C4-2B (cell line): ENCODE results near the gene CHTOP.
"Not testable (repeated sequence)": the region's sequence is repeated elsewhere in the genome, so short reads cannot be mapped to it uniquely, and the experiment has no call there.

ENCODE experiments used
- H3K27ac ChIP-seq: fragments of 450-650 bp; 2 replicates; pipeline ENCODE4 v1.5.1; 2017
- ZFX ChIP-seq: fragments of 450-650 bp; IDR thresholded peaks from 2 replicates; pipeline ENCODE4 v1.6.1; 2017
- TF ChIP-seq, protein P1 (sequence below): fragments of 450-650 bp; conservative IDR thresholded peaks from 2 replicates; pipeline ENCODE4 v1.5.1; 2017; ENCODE audit warnings: mild to moderate bottlenecking

The CHTOP gene

DNA sequence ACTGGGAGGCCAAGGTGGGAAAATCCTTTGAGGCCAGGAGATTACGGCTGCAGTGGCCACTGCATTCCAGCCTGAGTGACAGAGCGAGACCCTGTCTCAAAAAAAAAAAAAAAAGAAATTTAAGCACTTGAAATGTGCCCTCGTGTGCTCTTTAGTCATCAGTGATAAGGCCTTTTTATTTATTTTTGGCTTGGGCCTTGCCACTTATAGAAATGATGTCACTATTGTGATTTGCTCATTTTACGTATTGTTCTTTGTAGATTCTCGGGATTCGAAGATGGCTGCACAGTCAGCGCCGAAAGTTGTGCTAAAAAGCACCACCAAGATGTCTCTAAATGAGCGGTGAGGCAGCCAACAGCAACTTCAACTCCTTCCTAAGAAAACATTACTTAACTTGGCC is 2.4 kb downstream of the CHTOP start:
- TF ChIP-seq ZFX, result no peak
- TF ChIP-seq, protein P1, sequence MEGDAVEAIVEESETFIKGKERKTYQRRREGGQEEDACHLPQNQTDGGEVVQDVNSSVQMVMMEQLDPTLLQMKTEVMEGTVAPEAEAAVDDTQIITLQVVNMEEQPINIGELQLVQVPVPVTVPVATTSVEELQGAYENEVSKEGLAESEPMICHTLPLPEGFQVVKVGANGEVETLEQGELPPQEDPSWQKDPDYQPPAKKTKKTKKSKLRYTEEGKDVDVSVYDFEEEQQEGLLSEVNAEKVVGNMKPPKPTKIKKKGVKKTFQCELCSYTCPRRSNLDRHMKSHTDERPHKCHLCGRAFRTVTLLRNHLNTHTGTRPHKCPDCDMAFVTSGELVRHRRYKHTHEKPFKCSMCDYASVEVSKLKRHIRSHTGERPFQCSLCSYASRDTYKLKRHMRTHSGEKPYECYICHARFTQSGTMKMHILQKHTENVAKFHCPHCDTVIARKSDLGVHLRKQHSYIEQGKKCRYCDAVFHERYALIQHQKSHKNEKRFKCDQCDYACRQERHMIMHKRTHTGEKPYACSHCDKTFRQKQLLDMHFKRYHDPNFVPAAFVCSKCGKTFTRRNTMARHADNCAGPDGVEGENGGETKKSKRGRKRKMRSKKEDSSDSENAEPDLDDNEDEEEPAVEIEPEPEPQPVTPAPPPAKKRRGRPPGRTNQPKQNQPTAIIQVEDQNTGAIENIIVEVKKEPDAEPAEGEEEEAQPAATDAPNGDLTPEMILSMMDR, result no peak
- no peak overlapping the region for H3K27ac ChIP-seq

DNA sequence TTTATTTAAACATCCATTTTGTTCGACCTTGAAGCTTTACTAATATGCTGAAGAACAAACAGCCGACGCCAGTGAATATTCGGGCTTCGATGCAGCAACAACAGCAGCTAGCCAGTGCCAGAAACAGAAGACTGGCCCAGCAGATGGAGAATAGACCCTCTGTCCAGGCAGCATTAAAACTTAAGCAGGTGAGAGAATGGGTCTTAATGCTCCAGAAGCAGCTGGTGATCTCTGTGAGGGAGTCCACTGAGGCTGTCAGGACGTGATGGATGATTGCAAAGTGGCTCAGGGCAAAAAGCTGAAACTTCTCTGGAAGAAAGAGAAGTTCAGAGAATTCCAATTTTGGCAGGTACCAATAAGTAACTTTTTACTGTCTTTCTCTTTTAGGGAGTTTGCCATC is 4.4 kb downstream of the CHTOP start:
- H3K27ac ChIP-seq, result no peak overlapping the region
- TF ChIP-seq, protein P1, result no peak
- TF ChIP-seq ZFX, result no peak

DNA sequence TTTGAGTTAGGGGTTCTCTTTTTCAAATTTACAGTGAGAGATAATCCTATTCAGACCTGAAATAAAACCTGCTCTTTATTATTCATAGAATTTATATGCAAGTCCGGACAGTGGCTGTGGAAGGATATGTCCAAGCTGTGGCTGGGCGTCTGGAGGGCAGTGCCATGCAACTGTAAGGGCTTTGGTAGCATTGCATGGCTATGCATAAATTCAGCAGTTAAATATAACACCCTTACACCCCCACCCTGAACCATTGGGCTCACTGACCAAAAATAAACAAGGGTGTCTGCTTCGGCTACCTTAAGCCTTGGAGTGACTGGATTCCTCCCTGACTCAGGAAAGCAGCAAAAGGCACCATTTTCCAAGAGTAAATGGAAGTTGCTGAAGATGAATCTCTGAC is 5.4 kb downstream of the CHTOP start:
- H3K27ac ChIP-seq, result no peak overlapping the region
- TF ChIP-seq ZFX, result no peak
- TF ChIP-seq, protein P1, result no peak

DNA sequence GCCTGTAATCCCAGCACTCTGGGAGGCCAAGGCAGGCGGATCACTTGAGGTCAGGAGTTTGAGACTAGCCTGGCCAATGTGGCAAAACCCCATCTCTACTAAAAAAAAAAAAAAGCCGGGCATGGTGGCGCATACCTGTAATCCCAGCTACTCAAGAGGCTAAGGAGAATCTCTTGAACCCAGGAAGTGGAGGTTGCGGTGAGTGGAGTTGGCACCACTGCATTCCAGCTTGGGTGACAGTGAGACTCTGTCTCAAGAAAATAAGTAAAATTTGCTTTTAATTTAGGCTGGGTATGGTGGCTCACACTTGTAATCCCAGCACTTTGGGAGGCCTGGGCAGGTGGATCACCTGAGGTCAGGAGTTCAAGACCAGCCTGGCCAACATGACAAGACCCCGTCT is 6.3 kb downstream of the CHTOP start:
- H3K27ac ChIP-seq, result not testable (repeated sequence)

DNA sequence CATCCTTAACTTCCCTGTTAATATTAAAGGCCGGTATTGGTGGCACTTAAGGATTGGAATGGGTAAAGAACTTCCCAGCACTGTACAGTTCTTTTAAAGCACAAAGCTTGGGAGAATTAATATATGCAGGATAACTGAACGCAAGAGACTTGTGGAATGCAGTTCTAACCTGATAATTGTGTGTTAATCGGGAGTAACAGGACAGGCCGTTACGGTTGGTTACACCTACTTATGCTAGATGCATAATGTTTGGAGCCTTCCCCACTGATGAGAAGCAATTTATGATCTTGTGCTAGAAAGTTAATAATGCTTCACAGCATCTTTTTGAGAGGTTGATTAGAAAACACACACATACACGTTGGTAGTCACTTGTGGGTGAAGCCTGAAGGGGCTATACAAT is 7.0 kb downstream of the CHTOP start:
- no peak overlapping the region for H3K27ac ChIP-seq
- no peak for TF ChIP-seq ZFX
- TF ChIP-seq, protein P1, result no peak

DNA sequence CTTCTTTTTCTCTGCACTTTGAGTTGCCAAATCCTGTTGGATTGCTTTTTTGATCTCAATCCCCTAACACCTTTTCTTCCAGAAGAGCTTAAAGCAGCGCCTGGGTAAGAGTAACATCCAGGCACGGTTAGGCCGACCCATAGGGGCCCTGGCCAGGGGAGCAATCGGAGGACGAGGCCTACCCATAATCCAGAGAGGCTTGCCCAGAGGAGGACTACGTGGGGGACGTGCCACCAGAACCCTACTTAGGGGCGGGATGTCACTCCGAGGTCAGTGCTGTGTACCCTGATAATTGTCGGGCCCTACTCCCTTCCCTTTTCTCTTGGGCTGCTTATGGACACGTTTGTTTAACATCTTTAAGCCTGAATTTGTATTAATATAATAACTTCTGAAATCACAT is 8.3 kb downstream of the CHTOP start:
- no peak for TF ChIP-seq ZFX
- TF ChIP-seq, protein P1, result no peak
- no peak overlapping the region for H3K27ac ChIP-seq

DNA sequence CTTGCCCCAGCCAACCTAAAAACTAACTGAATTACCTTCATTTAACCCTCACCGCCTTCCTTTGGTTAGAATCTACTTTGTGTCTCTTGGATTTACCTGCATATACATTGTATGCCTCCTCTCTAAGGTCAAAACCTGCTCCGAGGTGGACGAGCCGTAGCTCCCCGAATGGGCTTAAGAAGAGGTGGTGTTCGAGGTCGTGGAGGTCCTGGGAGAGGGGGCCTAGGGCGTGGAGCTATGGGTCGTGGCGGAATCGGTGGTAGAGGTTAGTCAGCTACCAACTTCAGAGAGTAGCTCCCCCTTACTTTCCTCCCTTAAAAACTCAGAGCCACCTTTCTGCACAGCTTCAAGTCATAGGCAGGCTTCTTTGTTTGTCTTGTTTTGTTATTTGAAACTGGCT is 9.2 kb downstream of the CHTOP start:
- TF ChIP-seq, protein P1, result no peak
- TF ChIP-seq ZFX, result no peak
- H3K27ac ChIP-seq, result no peak overlapping the region

DNA sequence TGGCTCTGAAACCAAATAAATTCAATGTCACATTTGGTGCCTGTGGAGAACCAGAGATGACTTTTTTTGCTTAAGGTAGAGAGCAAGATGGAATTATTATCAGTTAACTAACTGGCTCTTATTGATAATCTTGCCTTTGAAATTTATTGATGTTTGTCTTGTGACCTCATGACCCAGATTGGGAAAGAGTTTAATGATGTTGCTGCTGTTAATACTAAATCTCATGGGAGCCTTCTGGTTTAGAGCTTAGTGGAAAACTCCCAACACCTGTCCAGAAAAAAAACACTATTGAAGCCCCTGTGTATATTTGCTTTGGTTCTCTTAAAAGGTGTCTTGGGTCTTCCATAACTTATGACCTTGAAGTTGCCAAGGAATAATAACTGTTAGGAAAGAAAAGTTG is 9.9 kb downstream of the CHTOP start:
- H3K27ac ChIP-seq, result no peak overlapping the region
- no peak for TF ChIP-seq ZFX
- TF ChIP-seq, protein P1, result no peak
